Effector memory CD4-positive, alpha-beta T cell (primary cell): ENCODE data around the gene DUSP22.

Source experiments
- DNase-seq, 3 donors: peaks; one replicate each; pipeline ENCODE4 v3.0.0-alpha.2; 2020
- H3K27ac ChIP-seq: 2 replicates; pipeline ENCODE4 v1.7.0; 2013; ENCODE audit warnings: mild to moderate bottlenecking, low read length, moderate library complexity; ENCODE audit not compliant: insufficient read depth, poor library complexity, severe bottlenecking
- H3K27me3 ChIP-seq: replicated peaks from 2 replicates; pipeline ENCODE4 v1.7.0; 2013; ENCODE audit warnings: mild to moderate bottlenecking, low read length; ENCODE audit not compliant: insufficient read depth, control insufficient read depth, poor library complexity, severe bottlenecking
- H3K36me3 ChIP-seq: 2 replicates; pipeline ENCODE4 v1.7.0; 2013; ENCODE audit warnings: mild to moderate bottlenecking, low read length, moderate library complexity; ENCODE audit not compliant: control insufficient read depth, insufficient read depth
- H3K4me1 ChIP-seq: 2 replicates; pipeline ENCODE4 v1.7.0; 2013; ENCODE audit warnings: low read length, mild to moderate bottlenecking; ENCODE audit not compliant: control insufficient read depth, insufficient read depth, poor library complexity, severe bottlenecking
- H3K4me3 ChIP-seq: 2 replicates; pipeline ENCODE4 v1.7.0; 2013; ENCODE audit warnings: low read length, low read depth, mild to moderate bottlenecking; ENCODE audit not compliant: insufficient read depth, poor library complexity, severe bottlenecking
- H3K9me3 ChIP-seq: 2 replicates; pipeline ENCODE4 v1.7.0; 2013; ENCODE audit warnings: mild to moderate bottlenecking, low read length, moderate library complexity; ENCODE audit not compliant: control insufficient read depth

Gene DUSP22

DNA sequence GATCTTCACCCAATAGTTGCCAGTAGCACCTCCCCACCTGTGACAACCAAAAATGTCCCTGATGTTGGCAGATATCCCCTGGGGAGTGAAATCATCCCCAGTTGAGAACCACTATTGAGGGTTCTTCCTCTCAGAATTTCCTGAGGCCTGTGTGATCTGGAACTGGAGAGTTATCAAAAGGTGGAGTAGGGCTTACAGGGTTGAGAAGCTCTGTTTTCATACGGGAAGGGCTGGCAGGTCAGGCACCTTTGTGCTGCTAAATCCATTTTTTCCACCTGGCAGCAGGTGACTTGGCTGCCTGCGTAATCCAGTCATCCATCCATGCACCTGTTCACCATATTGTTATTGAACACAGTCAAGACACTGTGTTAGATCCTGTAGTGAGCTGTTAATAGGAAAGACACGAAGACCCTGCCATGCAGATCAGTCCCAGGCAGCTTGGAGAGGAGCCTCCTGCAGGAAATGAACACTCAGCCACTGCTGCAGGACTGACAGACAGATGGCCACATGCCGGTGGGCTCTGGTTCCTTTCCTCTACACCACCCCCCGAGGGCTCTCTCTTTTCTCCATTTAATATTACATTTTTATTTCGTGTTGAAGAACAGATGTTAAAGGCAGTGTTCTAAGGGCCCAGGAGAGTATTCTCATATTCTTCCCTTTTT, 5.4 kb downstream of the DUSP22 start:
- Histone ChIP-seq H3K27ac (no peak overlapping the region), H3K27me3 (no peaks in the 10 kb centered on the region), H3K9me3 (no peaks in the 10 kb centered on the region), H3K4me1 (peaks cover 11% of the 10 kb centered on the region), H3K4me3 (no peak overlapping the region), H3K36me3 (no peaks in the 10 kb centered on the region)
- no peak for DNase-seq

DNA sequence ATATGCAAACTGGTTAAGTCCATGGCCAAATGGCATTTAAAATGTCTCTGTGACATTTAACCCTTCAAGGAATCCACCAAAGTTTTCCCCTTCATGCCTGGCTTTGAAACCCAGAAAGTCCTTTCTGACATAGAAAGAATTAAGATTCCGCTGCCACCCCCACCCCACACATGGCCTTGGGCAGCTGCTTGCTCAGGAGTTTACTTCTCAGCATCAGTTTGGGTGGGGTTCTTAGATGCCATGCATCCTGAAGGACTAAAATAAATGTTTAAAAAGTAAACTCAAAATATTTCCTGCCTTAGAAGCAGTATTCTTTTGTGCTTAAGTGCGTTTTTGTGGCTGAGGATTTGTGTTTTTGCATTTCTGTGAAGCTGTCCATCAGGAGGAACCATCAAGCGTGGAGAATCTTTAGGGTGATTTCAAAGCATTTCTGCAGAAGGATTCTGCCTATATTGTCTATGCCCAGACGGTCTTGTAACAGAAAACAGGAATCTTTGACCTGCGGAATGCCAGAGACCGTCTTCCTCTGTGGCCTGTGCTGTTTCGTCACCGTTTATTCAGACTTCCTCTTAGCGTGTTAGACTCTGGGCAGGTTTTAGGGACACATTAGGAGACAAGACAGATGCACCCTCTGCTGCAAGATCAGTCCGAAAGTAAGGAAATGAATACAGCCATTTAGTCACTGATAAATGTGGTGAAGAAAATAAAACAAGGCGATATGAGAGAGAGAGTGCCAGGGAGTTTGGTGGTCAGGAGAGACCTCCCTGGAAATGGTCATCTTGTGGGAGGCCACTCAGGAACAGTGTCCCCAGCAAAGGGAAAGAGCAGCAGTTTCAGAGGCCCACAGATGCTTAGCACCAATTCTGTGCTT, 6.2 kb downstream of the DUSP22 start:
- Histone ChIP-seq H3K27ac (no peak overlapping the region), H3K27me3 (no peaks in the 10 kb centered on the region), H3K4me3 (no peak overlapping the region), H3K4me1 (peaks cover 4% of the 10 kb centered on the region), H3K36me3 (no peaks in the 10 kb centered on the region), H3K9me3 (no peaks in the 10 kb centered on the region)
- DNase-seq = no peak

DNA sequence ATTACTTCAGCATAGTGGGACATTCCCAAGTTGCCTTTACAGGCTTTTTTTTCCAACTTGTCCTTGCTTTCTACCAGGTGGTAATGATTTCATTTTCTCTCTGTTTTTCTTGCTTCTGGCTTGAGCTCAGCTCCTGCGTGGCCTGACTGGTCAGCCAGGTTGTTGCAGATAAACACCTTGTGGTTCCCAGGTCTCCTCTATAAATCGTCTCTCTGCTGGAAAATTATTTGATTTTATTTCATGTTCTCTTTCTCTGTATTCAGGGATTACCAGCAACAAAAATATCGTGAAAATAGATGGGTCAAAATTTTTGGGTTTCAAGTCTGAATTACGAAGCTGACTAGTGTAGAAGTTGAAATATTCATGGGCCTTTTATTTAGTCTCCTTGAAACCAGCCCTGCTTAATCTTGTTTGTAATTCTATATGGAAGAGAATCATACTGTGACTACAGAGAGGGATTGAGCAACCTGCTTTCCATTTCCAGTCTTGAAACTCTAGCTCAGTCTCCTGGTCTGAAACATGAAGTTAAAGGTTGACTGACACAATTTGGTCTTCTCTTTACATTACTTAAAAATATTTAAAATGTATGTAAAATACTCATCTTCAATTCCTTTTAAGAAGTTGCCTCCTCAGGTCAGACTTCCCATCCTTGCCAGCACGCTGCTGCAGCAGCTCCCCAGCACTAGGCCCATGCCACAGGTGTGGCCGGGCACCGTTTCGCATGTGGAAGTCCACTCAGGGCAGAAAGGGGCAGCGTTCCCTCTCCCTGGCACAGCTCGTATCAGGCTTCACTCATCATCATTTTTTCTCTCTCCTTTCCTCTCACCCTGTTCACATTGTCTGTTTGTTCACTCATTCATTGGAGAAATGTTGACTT, 7.1 kb downstream of the DUSP22 start:
- Histone ChIP-seq H3K9me3 (no peaks in the 10 kb centered on the region), H3K4me1 (peaks cover 3% of the 10 kb centered on the region), H3K27ac (no peak overlapping the region), H3K4me3 (no peak overlapping the region), H3K36me3 (no peaks in the 10 kb centered on the region), H3K27me3 (no peaks in the 10 kb centered on the region)
- no peak for DNase-seq

GRCh38 chr6:300026-300425, 7.7 kb downstream of the DUSP22 start:
- H3K9me3 ChIP-seq = no peaks in the 10 kb centered on the region
- peaks cover 3% of the 10 kb centered on the region for H3K4me1 ChIP-seq

DNA sequence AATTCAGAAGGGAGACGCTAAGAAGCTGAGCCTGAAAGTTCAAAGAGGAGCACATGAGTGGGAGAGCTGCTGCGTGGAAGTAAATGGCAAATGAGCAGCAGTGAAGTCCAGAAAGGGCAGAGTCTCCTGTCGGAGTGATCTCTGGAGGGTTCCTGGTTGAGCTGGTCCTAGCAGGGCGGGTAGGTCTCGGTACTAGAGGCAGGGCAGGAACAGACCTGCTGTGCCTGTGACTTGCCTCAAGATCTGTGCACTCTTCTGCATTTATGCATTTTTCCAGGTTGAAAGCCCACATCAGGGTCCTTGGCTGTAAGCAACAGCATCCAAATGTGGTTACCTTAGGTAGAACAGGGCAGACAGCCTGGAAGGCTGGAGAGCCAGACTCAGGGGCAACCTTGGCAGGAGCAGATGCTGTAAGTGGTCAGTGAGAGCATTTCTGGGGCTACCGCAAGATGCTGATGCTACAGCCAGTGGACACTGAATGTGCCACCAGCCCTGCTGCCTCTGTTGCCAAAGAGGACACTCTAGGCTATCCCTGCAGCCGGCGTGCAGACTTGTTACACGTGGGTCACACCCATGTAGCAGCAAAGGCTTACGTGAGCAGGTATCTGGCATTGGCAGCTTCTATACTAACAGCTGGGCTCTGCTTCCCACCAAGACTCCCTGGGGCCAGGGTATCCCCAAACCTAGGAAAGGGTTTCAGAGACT, 8.4 kb downstream of the DUSP22 start:
- Histone ChIP-seq H3K4me3 (no peak overlapping the region), H3K36me3 (no peaks in the 10 kb centered on the region), H3K27me3 (no peaks in the 10 kb centered on the region), H3K4me1 (peaks cover 3% of the 10 kb centered on the region), H3K27ac (no peak overlapping the region), H3K9me3 (no peaks in the 10 kb centered on the region)
- no peak for DNase-seq

More at GRCh38 chr6:300026-300425, 7.7 kb downstream of the DUSP22 start:
- Histone ChIP-seq H3K36me3 (no peaks in the 10 kb centered on the region), H3K27me3 (no peaks in the 10 kb centered on the region), H3K27ac (no peak overlapping the region), H3K4me3 (no peak overlapping the region)
- DNase-seq = no peak

DNA sequence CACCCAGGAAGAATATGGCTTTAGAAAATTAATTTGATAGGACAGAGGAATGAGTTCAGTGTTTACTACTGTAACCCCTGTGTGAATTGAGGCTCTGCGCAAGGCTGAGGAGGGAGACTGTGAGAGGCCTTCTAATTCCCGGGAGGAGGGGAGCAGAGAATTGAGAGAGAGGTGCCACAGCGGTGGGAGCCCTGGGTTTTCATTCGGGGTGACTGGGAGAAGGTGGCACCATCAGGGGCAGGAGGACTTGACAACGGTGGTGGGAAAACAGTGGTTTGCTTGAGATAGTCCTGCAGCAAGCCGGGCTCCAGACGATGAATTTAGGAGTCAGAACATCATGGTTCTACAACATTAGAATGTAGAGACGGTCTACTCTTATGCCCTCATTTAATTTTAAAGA, 9.2 kb downstream of the DUSP22 start:
- Histone ChIP-seq H3K36me3 (no peaks in the 10 kb centered on the region), H3K4me3 (no peak overlapping the region), H3K4me1 (peaks cover 3% of the 10 kb centered on the region), H3K27me3 (no peaks in the 10 kb centered on the region), H3K27ac (no peak overlapping the region), H3K9me3 (no peaks in the 10 kb centered on the region)
- DNase-seq = no peak

- Histone ChIP-seq H3K9me3 (no peaks in the 10 kb centered on the region), H3K4me1 (no peaks in the 10 kb centered on the region), H3K36me3 (no peaks in the 10 kb centered on the region), H3K4me3 (no peak overlapping the region), H3K27me3 (no peaks in the 10 kb centered on the region), H3K27ac (no peak overlapping the region)
- no peak for DNase-seq
Observed at GRCh38 chr6:301929-302705, 9.8 kb downstream of the DUSP22 start.

DNA sequence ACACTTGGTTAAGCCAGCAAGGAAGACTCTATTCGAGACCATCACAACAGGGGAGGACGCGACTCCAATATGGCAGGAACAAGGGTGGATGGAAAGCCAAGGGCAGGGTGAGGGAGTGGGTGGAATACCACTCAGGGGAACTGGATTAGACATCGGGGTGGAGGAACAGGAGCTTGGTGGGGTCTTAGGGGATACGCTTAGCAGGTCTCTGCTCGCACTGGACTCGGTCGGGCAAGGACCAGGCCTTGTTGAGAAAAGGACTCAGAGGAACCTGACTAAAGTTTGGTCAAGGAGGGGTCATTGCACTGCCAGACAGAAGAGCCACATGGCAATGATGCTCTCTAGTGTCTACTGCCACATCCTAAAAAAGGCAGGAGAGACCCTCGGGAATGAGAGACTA, 10.5 kb downstream of the DUSP22 start:
- H3K36me3 ChIP-seq = no peaks in the 10 kb centered on the region
- no peak overlapping the region for H3K4me3 ChIP-seq
- H3K4me1 ChIP-seq = no peaks in the 10 kb centered on the region
- H3K27ac ChIP-seq = no peak overlapping the region
- no peak for DNase-seq
- H3K27me3 ChIP-seq = no peaks in the 10 kb centered on the region
- no peaks in the 10 kb centered on the region for H3K9me3 ChIP-seq

- Histone ChIP-seq H3K36me3 (no peaks in the 10 kb centered on the region), H3K4me3 (no peak overlapping the region)
Observed at GRCh38 chr6:303263-303662, 11.0 kb downstream of the DUSP22 start.

More at GRCh38 chr6:303263-303662, 11.0 kb downstream of the DUSP22 start:
- Histone ChIP-seq H3K27ac (no peak overlapping the region), H3K27me3 (no peaks in the 10 kb centered on the region), H3K4me1 (no peaks in the 10 kb centered on the region), H3K9me3 (no peaks in the 10 kb centered on the region)
- DNase-seq = no peak
